GM18498 (cell line): Measurements from ENCODE around the gene COMTD1.
"Not testable (repeated sequence)": the region's sequence is repeated elsewhere in the genome, so short reads cannot be mapped to it uniquely, and the experiment has no call there.

Source experiments
- ATAC-seq: cut with Tn5 transposase; IDR thresholded peaks from one replicate; pipeline ENCODE4 v1.9.1; 2021; ENCODE audit warnings: mild to moderate bottlenecking, moderate library complexity; ENCODE audit not compliant: unreplicated experiment

Gene COMTD1

GRCh38 chr10:75226095-75226494 lies 9.7 kb downstream of the COMTD1 start:
- ATAC-seq, result no peak

- ATAC-seq, result no peak
Measured at GRCh38 chr10:75223507-75223906, 12.2 kb downstream of the COMTD1 start.

GRCh38 chr10:75221492-75221891 lies 14.3 kb downstream of the COMTD1 start:
- not testable (repeated sequence) for ATAC-seq

- ATAC-seq, result no peak
Measured at GRCh38 chr10:75220274-75220673, 15.5 kb downstream of the COMTD1 start.

- no peak for ATAC-seq
Measured at GRCh38 chr10:75212343-75212742, 23.4 kb downstream of the COMTD1 start.

GRCh38 chr10:75211007-75211691 lies 24.6 kb downstream of the COMTD1 start:
- ATAC-seq, result peak; percentile 0

GRCh38 chr10:75210282-75211006 lies 25.3 kb downstream of the COMTD1 start, which contains the start of gene VDAC2:
TSS of gene VDAC2 (plus strand) at chr10:75210796. CDS start at chr10:75211159, 363 bp downstream.
- ATAC-seq, result peak; percentile 92

- ATAC-seq, result peak; percentile 61
Measured at GRCh38 chr10:75209921-75210281, 25.9 kb downstream of the COMTD1 start.

- ATAC-seq, result no peak
Measured at GRCh38 chr10:75209086-75209920, 26.5 kb downstream of the COMTD1 start.

- no peak for ATAC-seq
Measured at GRCh38 chr10:75208181-75208580, 27.6 kb downstream of the COMTD1 start.

GRCh38 chr10:75207857-75208144 lies 28.0 kb downstream of the COMTD1 start:
- no peak for ATAC-seq

- ATAC-seq, result no peak
Measured at GRCh38 chr10:75207079-75207856, 28.5 kb downstream of the COMTD1 start.

GRCh38 chr10:75206638-75207037 lies 29.1 kb downstream of the COMTD1 start:
- not testable (repeated sequence) for ATAC-seq

GRCh38 chr10:75205908-75206307 lies 29.8 kb downstream of the COMTD1 start:
- no peak for ATAC-seq

GRCh38 chr10:75203724-75204123 lies 32.0 kb downstream of the COMTD1 start:
- no peak for ATAC-seq

- ATAC-seq, result not testable (repeated sequence)
Measured at GRCh38 chr10:75203046-75203620, 32.6 kb downstream of the COMTD1 start.

- no peak for ATAC-seq
Measured at GRCh38 chr10:75202321-75203045, 33.3 kb downstream of the COMTD1 start.

GRCh38 chr10:75201793-75202307 lies 33.9 kb downstream of the COMTD1 start:
- ATAC-seq, result no peak

- ATAC-seq, result not testable (repeated sequence)
Measured at GRCh38 chr10:75199949-75200348, 35.8 kb downstream of the COMTD1 start.

- ATAC-seq, result no peak
Measured at GRCh38 chr10:75197906-75198305, 37.9 kb downstream of the COMTD1 start.
